KMS-11 (cell line): Measurements from ENCODE around the gene KCNJ8.

Source experiments
- H2AFZ ChIP-seq: fragments of 200-600 bp; sonication (generic); 2 replicates; pipeline ENCODE4 v1.6.1; 2016; ENCODE audit warnings: antibody characterized with exemption, mixed run types, low read depth
- H3K27ac ChIP-seq: fragments of 200-600 bp; sonication (generic); 2 replicates; pipeline ENCODE4 v1.6.1; 2016; ENCODE audit warnings: mild to moderate bottlenecking, mixed run types
- H3K27me3 ChIP-seq: fragments of 200-600 bp; sonication (generic); 2 replicates; pipeline ENCODE4 v1.6.1; 2017; ENCODE audit warnings: mild to moderate bottlenecking, low read depth, mixed run types, moderate library complexity; ENCODE audit not compliant: insufficient read depth
- H3K36me3 ChIP-seq: fragments of 200-600 bp; sonication (generic); 2 replicates; pipeline ENCODE4 v1.6.1; 2017; ENCODE audit warnings: mild to moderate bottlenecking, mixed run types; ENCODE audit not compliant: insufficient read depth
- H3K4me1 ChIP-seq: fragments of 200-600 bp; sonication (generic); 2 replicates; pipeline ENCODE4 v1.6.1; 2016; ENCODE audit warnings: mild to moderate bottlenecking, low read depth, mixed run types; ENCODE audit not compliant: poor library complexity, severe bottlenecking
- H3K4me2 ChIP-seq: fragments of 200-600 bp; sonication (generic); 2 replicates; pipeline ENCODE4 v1.7.0; 2016; ENCODE audit warnings: mild to moderate bottlenecking, mixed run types
- H3K4me3 ChIP-seq: fragments of 200-600 bp; sonication (generic); IDR thresholded peaks from 2 replicates; pipeline ENCODE4 v1.6.1; 2017; ENCODE audit warnings: low read depth, low read length, mixed read lengths; ENCODE audit not compliant: insufficient read depth
- H3K79me2 ChIP-seq: fragments of 200-600 bp; sonication (generic); 2 replicates; pipeline ENCODE4 v1.6.1; 2016; ENCODE audit warnings: low read depth, mixed run types; ENCODE audit not compliant: insufficient read depth
- H3K9ac ChIP-seq: fragments of 200-600 bp; sonication (generic); 2 replicates; pipeline ENCODE4 v1.6.1; 2016; ENCODE audit warnings: mild to moderate bottlenecking, mixed run types
- H4K20me1 ChIP-seq: fragments of 200-600 bp; sonication (generic); 2 replicates; pipeline ENCODE4 v1.6.1; 2016; ENCODE audit warnings: mild to moderate bottlenecking, mixed run types; ENCODE audit not compliant: insufficient read depth
- TF ChIP-seq, protein P1 (sequence below): fragments of 200-600 bp; sonication (generic); conservative IDR thresholded peaks from 2 replicates; pipeline ENCODE4 v1.6.1; 2017; ENCODE audit warnings: low read depth, mild to moderate bottlenecking, antibody characterized with exemption, low read length, moderate library complexity, mixed read lengths

KCNJ8 gene

DNA sequence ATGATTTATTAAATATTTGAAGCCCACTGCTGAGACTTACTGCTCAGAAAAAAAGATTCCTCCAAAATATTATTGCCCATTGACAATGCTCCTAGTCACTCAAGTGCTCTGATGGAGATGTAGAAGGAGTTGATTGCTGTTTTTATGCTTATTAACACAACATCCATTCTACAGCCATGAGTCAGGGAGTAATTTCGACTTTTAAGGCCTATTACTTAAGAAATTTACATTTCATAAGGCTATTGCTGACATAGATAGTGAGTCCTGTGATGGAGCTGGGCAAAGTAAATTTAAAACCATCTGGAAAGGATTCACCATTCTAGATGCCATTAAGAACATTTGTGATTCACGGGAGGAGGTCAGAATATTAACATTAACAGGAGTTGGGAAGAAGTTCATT is 5.2 kb downstream of the KCNJ8 start:
- Histone ChIP-seq H3K9ac (no peak overlapping the region), H3K4me1 (no peaks in the 10 kb centered on the region), H3K4me3 (no peak overlapping the region), H3K27me3 (no peaks in the 10 kb centered on the region), H4K20me1 (no peaks in the 10 kb centered on the region), H3K36me3 (no peaks in the 10 kb centered on the region), H3K4me2 (no peak overlapping the region), H3K27ac (no peak overlapping the region), H3K79me2 (no peaks in the 10 kb centered on the region), H2AFZ (no peak overlapping the region)
- TF ChIP-seq, protein P1, sequence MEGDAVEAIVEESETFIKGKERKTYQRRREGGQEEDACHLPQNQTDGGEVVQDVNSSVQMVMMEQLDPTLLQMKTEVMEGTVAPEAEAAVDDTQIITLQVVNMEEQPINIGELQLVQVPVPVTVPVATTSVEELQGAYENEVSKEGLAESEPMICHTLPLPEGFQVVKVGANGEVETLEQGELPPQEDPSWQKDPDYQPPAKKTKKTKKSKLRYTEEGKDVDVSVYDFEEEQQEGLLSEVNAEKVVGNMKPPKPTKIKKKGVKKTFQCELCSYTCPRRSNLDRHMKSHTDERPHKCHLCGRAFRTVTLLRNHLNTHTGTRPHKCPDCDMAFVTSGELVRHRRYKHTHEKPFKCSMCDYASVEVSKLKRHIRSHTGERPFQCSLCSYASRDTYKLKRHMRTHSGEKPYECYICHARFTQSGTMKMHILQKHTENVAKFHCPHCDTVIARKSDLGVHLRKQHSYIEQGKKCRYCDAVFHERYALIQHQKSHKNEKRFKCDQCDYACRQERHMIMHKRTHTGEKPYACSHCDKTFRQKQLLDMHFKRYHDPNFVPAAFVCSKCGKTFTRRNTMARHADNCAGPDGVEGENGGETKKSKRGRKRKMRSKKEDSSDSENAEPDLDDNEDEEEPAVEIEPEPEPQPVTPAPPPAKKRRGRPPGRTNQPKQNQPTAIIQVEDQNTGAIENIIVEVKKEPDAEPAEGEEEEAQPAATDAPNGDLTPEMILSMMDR, result no peak

DNA sequence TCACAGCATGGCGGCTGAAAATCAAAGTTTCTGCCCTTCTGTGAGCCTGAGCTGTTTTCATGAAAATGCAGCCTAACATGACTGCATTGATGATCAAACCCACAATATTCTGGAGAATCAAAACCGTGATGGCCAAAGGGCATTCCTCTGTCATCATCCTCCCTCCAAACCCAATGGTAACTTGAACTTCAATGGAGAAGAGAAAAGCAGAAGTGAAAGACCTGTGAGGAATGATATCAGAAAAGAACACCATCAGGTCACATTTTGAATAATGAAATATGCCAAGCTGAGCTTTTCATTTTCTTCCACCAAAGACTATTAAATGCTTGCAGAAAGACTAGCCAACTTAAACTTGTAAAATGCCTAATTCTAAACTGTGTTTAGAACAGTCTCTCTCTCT is 8.1 kb downstream of the KCNJ8 start:
- no peak overlapping the region for H3K9ac ChIP-seq
- no peak overlapping the region for H2AFZ ChIP-seq
- no peaks in the 10 kb centered on the region for H3K79me2 ChIP-seq
- H3K4me1 ChIP-seq, result no peaks in the 10 kb centered on the region
- H4K20me1 ChIP-seq, result no peaks in the 10 kb centered on the region
- no peak overlapping the region for H3K4me3 ChIP-seq
- no peaks in the 10 kb centered on the region for H3K27me3 ChIP-seq
- H3K27ac ChIP-seq, result no peak overlapping the region
- no peaks in the 10 kb centered on the region for H3K36me3 ChIP-seq
- H3K4me2 ChIP-seq, result no peak overlapping the region
- TF ChIP-seq, protein P1, result no peak

DNA sequence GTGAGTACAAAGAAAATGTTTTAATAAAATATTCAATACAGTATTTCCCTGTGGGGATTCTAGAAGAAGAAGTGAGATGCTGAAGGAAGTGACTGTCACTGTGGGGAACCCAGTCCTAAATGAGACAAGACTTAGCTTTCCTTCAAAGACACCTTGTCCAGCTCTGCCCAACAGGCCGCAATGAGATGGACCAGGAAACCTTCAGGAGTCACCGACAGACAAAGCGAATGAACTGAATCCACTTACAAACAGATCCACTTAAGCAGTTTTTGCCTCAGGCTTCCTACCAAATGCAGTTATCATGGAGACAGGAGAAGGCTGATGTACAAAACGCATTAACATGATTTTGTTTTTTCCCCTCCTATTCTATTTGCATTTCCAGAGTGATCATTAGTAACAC is 9.6 kb downstream of the KCNJ8 start:
- Histone ChIP-seq H3K27me3 (no peaks in the 10 kb centered on the region), H3K9ac (no peak overlapping the region), H3K4me3 (no peak overlapping the region), H4K20me1 (no peaks in the 10 kb centered on the region), H3K36me3 (no peaks in the 10 kb centered on the region), H3K4me1 (no peaks in the 10 kb centered on the region), H3K27ac (no peak overlapping the region), H3K79me2 (no peaks in the 10 kb centered on the region), H2AFZ (no peak overlapping the region), H3K4me2 (no peak overlapping the region)
- TF ChIP-seq, protein P1, result no peak

DNA sequence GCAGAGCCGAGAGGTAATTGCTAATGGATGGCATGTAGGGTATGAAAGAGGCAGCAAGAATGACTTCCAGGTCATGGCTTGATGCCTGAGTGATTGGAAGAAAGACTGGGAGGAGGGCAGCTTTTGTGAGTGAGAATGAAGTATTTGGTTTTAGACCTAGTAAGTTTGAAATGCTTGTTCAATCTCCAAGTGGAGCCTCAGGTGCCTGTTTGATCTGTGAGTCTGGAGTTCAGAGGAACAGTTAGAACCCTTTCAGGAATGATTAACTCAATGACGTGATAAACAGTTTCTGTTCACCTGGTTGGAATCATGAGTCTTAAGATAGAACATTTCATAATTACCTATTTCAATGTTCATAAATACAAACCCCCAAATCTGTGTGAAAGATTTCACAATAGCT is 10.4 kb downstream of the KCNJ8 start:
- Histone ChIP-seq H3K27me3 (no peaks in the 10 kb centered on the region), H4K20me1 (no peaks in the 10 kb centered on the region), H2AFZ (no peak overlapping the region), H3K4me1 (no peaks in the 10 kb centered on the region), H3K9ac (no peak overlapping the region), H3K79me2 (no peaks in the 10 kb centered on the region), H3K4me2 (no peak overlapping the region), H3K36me3 (no peaks in the 10 kb centered on the region), H3K4me3 (no peak overlapping the region), H3K27ac (no peak overlapping the region)
- TF ChIP-seq, protein P1, result no peak

DNA sequence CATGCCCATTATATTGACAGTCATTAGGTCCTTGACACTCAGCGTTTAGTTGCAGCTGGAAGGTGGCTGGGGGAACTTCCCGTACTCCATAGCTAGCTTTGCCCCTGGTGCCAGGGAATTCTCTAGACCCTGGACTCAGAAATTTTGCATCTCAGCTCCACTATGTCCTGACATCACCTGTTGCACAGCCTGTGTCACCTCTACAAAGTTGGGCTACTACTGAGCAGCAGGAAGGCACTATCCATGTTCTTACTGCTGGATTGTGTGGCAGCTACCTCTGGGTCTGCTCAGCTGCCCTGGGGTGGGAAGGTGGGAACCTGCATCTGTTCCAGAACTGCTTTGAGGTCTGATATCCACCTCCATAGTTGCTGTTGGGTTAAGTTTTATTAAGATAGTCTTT is 11.0 kb downstream of the KCNJ8 start:
- H3K36me3 ChIP-seq, result no peaks in the 10 kb centered on the region
- H3K4me3 ChIP-seq, result no peak overlapping the region
- no peaks in the 10 kb centered on the region for H4K20me1 ChIP-seq
- H3K4me2 ChIP-seq, result no peak overlapping the region
- TF ChIP-seq, protein P1, result no peak
- H3K27ac ChIP-seq, result no peak overlapping the region
- H3K27me3 ChIP-seq, result no peaks in the 10 kb centered on the region
- H2AFZ ChIP-seq, result no peak overlapping the region
- no peak overlapping the region for H3K9ac ChIP-seq
- no peaks in the 10 kb centered on the region for H3K4me1 ChIP-seq
- H3K79me2 ChIP-seq, result no peaks in the 10 kb centered on the region
